Right lung (tissue), 10 donors: ENCODE results near the gene IER2. TPM values are rescaled to one million over a fixed set of nuclear protein-coding genes. Genes with fewer than 3 reads are reported as not detected.
A peak's percentile ranks its signal among the peaks of the same experiment; 100 is the strongest.

Experiments used
- DNase-seq, 2 donors: peaks; one replicate each; pipeline ENCODE4 v3.0.0-alpha.2; 2013
- long read RNA-seq, 8 donors: transcript quantifications; one replicate each; lab custom pipeline, GENCODE V29; 2026
- polyA plus RNA-seq, 5 donors: library from polyadenylated mRNA; unstranded; fragments of 120-200 nt; gene quantifications; one replicate each; pipeline versions ENCODE4 v1.2.1 to v1.2.3, GENCODE V29; 2013; ENCODE audit warnings: inconsistent platforms in 1 of 5, low replicate concordance in 1 of 5; ENCODE audit not compliant: insufficient read length in 5 of 5, insufficient read depth in 1 of 5

Gene IER2
- polyA plus RNA-seq: 100 to 1,000 TPM in 3 of 5 donors, 10 to 100 TPM in 2; 48.2 to 178 (median 131) TPM
- long read RNA-seq, donor 1, transcript IER2-203 (1 exons, 2,934 nt): major isoform, 179 of 180 reads
- long read RNA-seq, donor 1, partial matches to known transcripts: 0 of 180 reads
- long read RNA-seq, donor 1, other reads (novel, unspliced or antisense): 0 of 180 reads
- long read RNA-seq, donor 2, transcript IER2-203 (1 exons, 2,934 nt): major isoform, 181 of 181 reads
- long read RNA-seq, donor 2, partial matches to known transcripts: 0 of 181 reads
- long read RNA-seq, donor 2, other reads (novel, unspliced or antisense): 0 of 181 reads
- long read RNA-seq, donor 3, transcript IER2-203 (1 exons, 2,934 nt): major isoform, 85 of 94 reads
- long read RNA-seq, donor 3, partial matches to known transcripts: 7 of 94 reads
- long read RNA-seq, donor 3, other reads (novel, unspliced or antisense): 0 of 94 reads
- long read RNA-seq, donor 4, transcript IER2-203 (1 exons, 2,934 nt): major isoform, 45 of 45 reads
- long read RNA-seq, donor 4, partial matches to known transcripts: 0 of 45 reads
- long read RNA-seq, donor 4, other reads (novel, unspliced or antisense): 0 of 45 reads
- long read RNA-seq, donor 5, transcript IER2-203 (1 exons, 2,934 nt): major isoform, 186 of 186 reads
- long read RNA-seq, donor 5, partial matches to known transcripts: 0 of 186 reads
- long read RNA-seq, donor 5, other reads (novel, unspliced or antisense): 0 of 186 reads
- long read RNA-seq, donor 6, transcript IER2-203 (1 exons, 2,934 nt): major isoform, 217 of 218 reads
- long read RNA-seq, donor 6, partial matches to known transcripts: 0 of 218 reads
- long read RNA-seq, donor 6, other reads (novel, unspliced or antisense): 0 of 218 reads
- long read RNA-seq, donor 7, transcript IER2-203 (1 exons, 2,934 nt): major isoform, 58 of 58 reads
- long read RNA-seq, donor 7, partial matches to known transcripts: 0 of 58 reads
- long read RNA-seq, donor 7, other reads (novel, unspliced or antisense): 0 of 58 reads
- long read RNA-seq, donor 8, transcript IER2-203 (1 exons, 2,934 nt): major isoform, 60 of 60 reads
- long read RNA-seq, donor 8, partial matches to known transcripts: 0 of 60 reads
- long read RNA-seq, donor 8, other reads (novel, unspliced or antisense): 0 of 60 reads

GRCh38 chr19:13150187-13150930 is at the start of gene IER2, which contains the start of gene STX10:
IER2 (plus strand) TSS chr19:13150411; CDS start chr19:13153187, 2,776 bp downstream.
STX10 (minus strand) TSS chr19:13150375; CDS start chr19:13150173, 202 bp downstream.
- DNase-seq: peak; percentile 94

- no peak for DNase-seq
These were observed 49.2 kb upstream of the IER2 start for GRCh38 chr19:13100841-13101589.

- no peak for DNase-seq
These were observed 48.4 kb upstream of the IER2 start for GRCh38 chr19:13101590-13102415.

GRCh38 chr19:13102416-13102665 is 47.9 kb upstream of the IER2 start:
- no peak for DNase-seq

GRCh38 chr19:13102666-13103580 is 47.3 kb upstream of the IER2 start, which contains the start of gene LYL1:
LYL1 (minus strand) TSS chr19:13102858; CDS start chr19:13101171, 1,687 bp downstream.
- no peak for DNase-seq

- no peak for DNase-seq
These were observed 46.4 kb upstream of the IER2 start for GRCh38 chr19:13103581-13104359.

GRCh38 chr19:13104360-13104847 is 45.8 kb upstream of the IER2 start:
- DNase-seq: no peak

- no peak for DNase-seq
These were observed 45.1 kb upstream of the IER2 start for GRCh38 chr19:13104848-13105711.

GRCh38 chr19:13109361-13110098 is 40.7 kb upstream of the IER2 start:
- no peak for DNase-seq

- DNase-seq: no peak
These were observed 40.1 kb upstream of the IER2 start for GRCh38 chr19:13110099-13110610.

- DNase-seq: no peak
These were observed 37.7 kb upstream of the IER2 start for GRCh38 chr19:13112555-13112954.

- DNase-seq: no peak
These were observed 34.3 kb upstream of the IER2 start for GRCh38 chr19:13115936-13116281.

- DNase-seq: peak; percentile 84
These were observed 33.7 kb upstream of the IER2 start, which contains the start of gene TRMT1 for GRCh38 chr19:13116282-13117175. TRMT1 (minus strand) TSS chr19:13116740; CDS start chr19:13116399, 341 bp downstream.

GRCh38 chr19:13117176-13117771 is 32.9 kb upstream of the IER2 start:
- DNase-seq: no peak
